ENCODE measurements around the gene STK11. TPM values are rescaled to one million over a fixed set of nuclear protein-coding genes. Genes with fewer than 3 reads are reported as not detected.
"Not testable (repeated sequence)": the region's sequence is repeated elsewhere in the genome, so short reads cannot be mapped to it uniquely, and the experiment has no call there.

The STK11 gene
- total and polyA plus RNA-seq, 2 experiments from 2014 or later, result 4.6 to 64.1 TPM

DNA sequence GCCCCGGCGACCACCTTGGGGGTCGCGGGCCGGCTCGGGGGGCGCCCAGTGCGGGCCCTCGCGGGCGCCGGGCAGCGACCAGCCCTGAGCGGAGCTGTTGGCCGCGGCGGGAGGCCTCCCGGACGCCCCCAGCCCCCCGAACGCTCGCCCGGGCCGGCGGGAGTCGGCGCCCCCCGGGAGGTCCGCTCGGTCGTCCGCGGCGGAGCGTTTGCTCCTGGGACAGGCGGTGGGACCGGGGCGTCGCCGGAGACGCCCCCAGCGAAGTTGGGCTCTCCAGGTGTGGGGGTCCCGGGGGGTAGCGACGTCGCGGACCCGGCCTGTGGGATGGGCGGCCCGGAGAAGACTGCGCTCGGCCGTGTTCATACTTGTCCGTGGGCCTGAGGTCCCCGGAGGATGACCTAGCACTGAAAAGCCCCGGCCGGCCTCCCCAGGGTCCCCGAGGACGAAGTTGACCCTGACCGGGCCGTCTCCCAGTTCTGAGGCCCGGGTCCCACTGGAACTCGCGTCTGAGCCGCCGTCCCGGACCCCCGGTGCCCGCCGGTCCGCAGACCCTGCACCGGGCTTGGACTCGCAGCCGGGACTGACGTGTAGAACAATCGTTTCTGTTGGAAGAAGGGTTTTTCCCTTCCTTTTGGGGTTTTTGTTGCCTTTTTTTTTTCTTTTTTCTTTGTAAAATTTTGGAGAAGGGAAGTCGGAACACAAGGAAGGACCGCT, 729 bp downstream of the STK11 start:
- 1 to 3% methylated on average over 29 to 54 of the region's 78 CpGs for WGBS, 2 experiments (ENCODE audit: low coverage in 1 of 2, low lambda C conversion rate in 2 of 2, missing lambda C conversion rate in 2 of 2)
- Histone ChIP-seq H3K9me2 (ENCODE audit: insufficient read depth) (no peaks in the 10 kb centered on the region), H4K20me1 (ENCODE audit: insufficient read depth) (no peaks in the 10 kb centered on the region), H3K4me1 (ENCODE audit: insufficient read depth) (peaks cover 11% of the 10 kb centered on the region), H3K4me3 (peak overlapping the region; percentile 88), H3K79me2 (ENCODE audit: insufficient read depth) (peaks cover 52% of the 10 kb centered on the region), H3K36me3 (ENCODE audit: low read depth) (no peaks in the 10 kb centered on the region), H2AFZ (no peak overlapping the region), H3K27me3 (replicated peaks; ENCODE audit: insufficient read depth) (no peaks in the 10 kb centered on the region), H3K4me2 (ENCODE audit: unreplicated experiment) (peak overlapping the region; percentile 79), H3K9ac (peak overlapping the region; percentile 83), H3K27ac (peak overlapping the region; percentile 64), H3K9me3 (ENCODE audit: low read depth) (no peaks in the 10 kb centered on the region), H3F3A (ENCODE audit: insufficient read depth) (peaks cover 20% of the 10 kb centered on the region)
- TF ChIP-seq EZH2phosphoT487 (IDR thresholded peaks at IDR 0.05; ENCODE audit: insufficient read depth, low read depth) (no peak), EZH2 (IDR thresholded peaks at IDR 0.05; ENCODE audit: insufficient read depth, poor library complexity, severe bottlenecking) (no peak)
- in situ Hi-C loops (cut with MboI), result no loop called here
- peak; percentile 41 for DNase-seq

DNA sequence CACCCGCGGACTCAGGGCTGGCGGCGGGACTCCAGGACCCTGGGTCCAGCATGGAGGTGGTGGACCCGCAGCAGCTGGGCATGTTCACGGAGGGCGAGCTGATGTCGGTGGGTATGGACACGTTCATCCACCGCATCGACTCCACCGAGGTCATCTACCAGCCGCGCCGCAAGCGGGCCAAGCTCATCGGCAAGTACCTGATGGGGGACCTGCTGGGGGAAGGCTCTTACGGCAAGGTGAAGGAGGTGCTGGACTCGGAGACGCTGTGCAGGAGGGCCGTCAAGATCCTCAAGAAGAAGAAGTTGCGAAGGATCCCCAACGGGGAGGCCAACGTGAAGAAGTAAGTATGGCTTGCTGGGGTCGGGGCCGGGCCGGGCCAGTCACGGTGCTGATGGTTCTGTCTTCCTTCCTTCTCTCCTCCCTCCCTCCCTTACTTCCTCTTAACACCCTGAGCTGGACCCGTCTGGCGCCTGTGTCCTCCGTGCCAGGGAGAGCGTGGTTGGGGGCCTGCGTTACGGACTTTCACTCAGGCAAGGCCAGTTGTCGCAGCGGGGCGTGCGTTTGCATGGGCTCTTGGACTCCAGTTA, 1.4 kb downstream of the STK11 start:
- Histone ChIP-seq H3K27ac (peak overlapping the region; percentile 64), H3K4me1 (ENCODE audit: insufficient read depth) (peaks cover 11% of the 10 kb centered on the region), H3K36me3 (ENCODE audit: low read depth) (no peaks in the 10 kb centered on the region), H3F3A (ENCODE audit: insufficient read depth) (peaks cover 20% of the 10 kb centered on the region), H3K79me2 (ENCODE audit: insufficient read depth) (peaks cover 59% of the 10 kb centered on the region), H2AFZ (no peak overlapping the region), H3K9ac (peak overlapping the region; percentile 83), H3K9me3 (ENCODE audit: low read depth) (no peaks in the 10 kb centered on the region), H3K4me3 (peak overlapping the region; percentile 88), H3K4me2 (ENCODE audit: unreplicated experiment) (peak overlapping the region; percentile 79), H3K27me3 (replicated peaks; ENCODE audit: insufficient read depth) (no peaks in the 10 kb centered on the region), H4K20me1 (ENCODE audit: insufficient read depth) (no peaks in the 10 kb centered on the region), H3K9me2 (ENCODE audit: insufficient read depth) (no peaks in the 10 kb centered on the region)
- DNase-seq, result no peak
- 4% methylated on average over 37 to 38 of the region's 38 CpGs for WGBS, 2 experiments (ENCODE audit: low coverage in 1 of 2, low lambda C conversion rate in 2 of 2, missing lambda C conversion rate in 2 of 2)
- in situ Hi-C loops (cut with MboI), result no loop called here
- TF ChIP-seq EZH2phosphoT487 (IDR thresholded peaks at IDR 0.05; ENCODE audit: insufficient read depth, low read depth) (no peak), EZH2 (IDR thresholded peaks at IDR 0.05; ENCODE audit: insufficient read depth, poor library complexity, severe bottlenecking) (no peak)

DNA sequence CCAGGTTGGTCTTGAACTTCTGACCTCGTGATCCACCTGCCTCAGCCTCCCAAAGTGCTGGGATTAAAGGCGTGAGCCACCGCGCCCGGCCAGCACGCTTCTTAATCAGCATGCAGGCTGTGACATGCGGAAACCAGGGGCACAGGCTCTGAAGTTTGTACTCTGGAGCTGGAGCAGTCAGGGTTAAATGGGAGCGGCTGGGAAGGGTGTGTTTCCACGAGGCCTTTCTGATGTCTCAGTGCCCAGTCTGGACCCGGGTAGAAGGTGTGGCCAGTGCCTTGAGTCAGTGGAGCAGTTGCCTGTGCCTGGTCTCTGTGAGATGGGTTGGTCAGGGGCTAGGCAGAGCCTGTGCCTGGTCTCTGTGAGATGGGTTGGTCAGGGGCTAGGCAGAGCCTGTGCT, 3.3 kb downstream of the STK11 start:
- WGBS, 2 experiments (ENCODE audit: low coverage in 1 of 2, low lambda C conversion rate in 2 of 2, missing lambda C conversion rate in 2 of 2), result 68 to 74% methylated on average over 10 of the region's 10 CpGs
- H2AFZ ChIP-seq; H4K20me1 ChIP-seq (ENCODE audit: insufficient read depth); H3K36me3 ChIP-seq (ENCODE audit: low read depth); H3K9me2 ChIP-seq (ENCODE audit: insufficient read depth); in situ Hi-C loops (cut with MboI); H3K27me3 ChIP-seq (replicated peaks; ENCODE audit: insufficient read depth); H3K9me3 ChIP-seq (ENCODE audit: low read depth): not testable (repeated sequence)
- Histone ChIP-seq H3K9ac (peak overlapping the region; percentile 47), H3K4me3 (peak overlapping the region; percentile 9; the same call in 1 of the 2 replicates), H3K4me1 (ENCODE audit: insufficient read depth) (peaks cover 17% of the 10 kb centered on the region), H3K27ac (0 out of 2 replicates have a peak overlapping the region, but pooled peaks have one; percentile 15), H3K4me2 (ENCODE audit: unreplicated experiment) (peak overlapping the region; percentile 53), H3F3A (ENCODE audit: insufficient read depth) (peaks cover 15% of the 10 kb centered on the region), H3K79me2 (ENCODE audit: insufficient read depth) (peaks cover 77% of the 10 kb centered on the region)
- peak; percentile 75 for DNase-seq

DNA sequence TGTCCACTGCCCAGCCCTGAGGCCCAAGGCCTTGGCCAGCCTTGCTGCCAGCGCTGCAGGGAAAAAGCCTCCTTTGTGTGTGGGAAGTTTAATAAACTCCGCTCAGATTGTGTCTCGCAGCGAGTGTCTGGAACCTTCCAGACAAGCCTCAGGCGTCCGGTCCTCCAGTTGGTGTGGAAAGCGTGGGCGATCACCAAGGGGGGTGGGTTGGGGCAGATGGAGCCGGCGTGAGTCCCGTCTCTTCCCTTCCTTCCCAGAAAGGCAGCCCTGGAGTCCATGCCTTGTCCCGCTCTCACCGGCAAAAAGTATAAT, 4.6 kb downstream of the STK11 start:
- no peak for DNase-seq
- Histone ChIP-seq H3K9me3 (ENCODE audit: low read depth) (no peaks in the 10 kb centered on the region), H3K9me2 (ENCODE audit: insufficient read depth) (no peaks in the 10 kb centered on the region), H3K79me2 (ENCODE audit: insufficient read depth) (peaks cover 91% of the 10 kb centered on the region), H3K4me1 (ENCODE audit: insufficient read depth) (peaks cover 29% of the 10 kb centered on the region), H3K27ac (no peak overlapping the region), H3K27me3 (replicated peaks; ENCODE audit: insufficient read depth) (no peaks in the 10 kb centered on the region), H3F3A (ENCODE audit: insufficient read depth) (peaks cover 6% of the 10 kb centered on the region; the same call in 1 of the 2 replicates), H3K36me3 (ENCODE audit: low read depth) (no peaks in the 10 kb centered on the region; the same call in 1 of the 2 replicates), H3K4me2 (ENCODE audit: unreplicated experiment) (no peak overlapping the region), H3K4me3 (no peak overlapping the region), H4K20me1 (ENCODE audit: insufficient read depth) (no peaks in the 10 kb centered on the region), H3K9ac (no peak overlapping the region), H2AFZ (no peak overlapping the region)
- in situ Hi-C loops (cut with MboI), result no loop called here
- WGBS, 2 experiments (ENCODE audit: low coverage in 1 of 2, low lambda C conversion rate in 2 of 2, missing lambda C conversion rate in 2 of 2), result 92 to 96% methylated on average over 13 of the region's 13 CpGs
- no peak for TF ChIP-seq EZH2phosphoT487 (IDR thresholded peaks at IDR 0.05; ENCODE audit: insufficient read depth, low read depth)
- TF ChIP-seq EZH2 (IDR thresholded peaks at IDR 0.05; ENCODE audit: insufficient read depth, poor library complexity, severe bottlenecking), result no peak

Measured in GM23248 (cell line).